Caco-2 (cell line): Measurements from ENCODE around the gene SPTBN1. TPM values are rescaled to one million over a fixed set of nuclear protein-coding genes. Genes with fewer than 3 reads are reported as not detected.

ENCODE experiments used
- BruUV-seq: library from RNA; stranded (reverse); fragments of 400-500 nt; replicated peaks from 2 replicates; lab custom pipeline; 2021; lab: Mats Ljungman, UMichigan
- CTCF ChIA-PET: fragments of 300-600 bp; sonication (Branson Sonifier 250); formaldehyde crosslinking; loops from one replicate; lab custom pipeline; 2022; ENCODE audit warnings: antibody characterized with exemption; lab: Charles Lee
- POLR2A ChIA-PET: fragments of 300-600 bp; sonication (Branson Sonifier 250); formaldehyde crosslinking; loops from one replicate; lab custom pipeline; 2022; ENCODE audit warnings: antibody characterized with exemption; lab: Charles Lee
- DNase-seq, 2 experiments: peaks; one replicate each; pipeline versions ENCODE4 v3.0.0 to v3.0.0-alpha.2; 2020 to 2022
- H3K27me3 ChIP-seq: replicated peaks from 2 replicates; pipeline ENCODE4 v1.6.0; 2011; ENCODE audit warnings: low read length; ENCODE audit not compliant: control insufficient read depth, insufficient read depth
- H3K36me3 ChIP-seq: 2 replicates; pipeline ENCODE4 v1.5.1; 2011; ENCODE audit warnings: low read length; ENCODE audit not compliant: control insufficient read depth, insufficient read depth
- H3K4me1 ChIP-seq: fragments of 250-450 bp; sonication (Bioruptor Pico); 2 replicates; pipeline ENCODE4 v1.5.1; 2020; ENCODE audit warnings: mild to moderate bottlenecking
- H3K4me3 ChIP-seq: 2 replicates; pipeline ENCODE4 v1.5.1; 2011; ENCODE audit warnings: low read depth, mild to moderate bottlenecking, control low read depth, low read length
- H3K9me3 ChIP-seq: fragments of 250-450 bp; sonication (Bioruptor Pico); 2 replicates; pipeline ENCODE4 v1.5.1; 2020; ENCODE audit warnings: mild to moderate bottlenecking, moderate library complexity
- H3K27ac Mint-ChIP-seq: one replicate; pipeline ENCODE4 v1.8.0; 2022; ENCODE audit warnings: mixed read lengths; ENCODE audit not compliant: unreplicated experiment
- H3K27me3 Mint-ChIP-seq: one replicate; pipeline ENCODE4 v1.8.0; 2022; ENCODE audit warnings: mixed read lengths; ENCODE audit not compliant: insufficient read depth, unreplicated experiment
- H3K36me3 Mint-ChIP-seq: one replicate; pipeline ENCODE4 v1.8.0; 2022; ENCODE audit warnings: mild to moderate bottlenecking, mixed read lengths; ENCODE audit not compliant: insufficient read depth, unreplicated experiment
- H3K4me1 Mint-ChIP-seq: one replicate; pipeline ENCODE4 v1.8.0; 2022; ENCODE audit warnings: low read depth, mixed read lengths; ENCODE audit not compliant: unreplicated experiment
- H3K4me3 Mint-ChIP-seq: one replicate; pipeline ENCODE4 v1.8.0; 2022; ENCODE audit warnings: mild to moderate bottlenecking, moderate library complexity, mixed read lengths; ENCODE audit not compliant: unreplicated experiment
- H3K9me3 Mint-ChIP-seq: one replicate; pipeline ENCODE4 v1.8.0; 2022; ENCODE audit warnings: mixed read lengths; ENCODE audit not compliant: unreplicated experiment
- CTCF ChIP-seq, 2 experiments: fragments of 200-600 bp in 1 of 2; IDR thresholded peaks; 1 replicate in 1 of 2; 2 replicates in 1 of 2; pipeline versions ENCODE4 v1.5.1 to v1.8.0; 2011 to 2022; ENCODE audit warnings: antibody characterized with exemption in 1 of 2, control low read depth in 1 of 2, inconsistent platforms in 1 of 2, low read depth in 1 of 2, low read length in 1 of 2, mild to moderate bottlenecking in 1 of 2, moderate library complexity in 1 of 2; ENCODE audit not compliant: insufficient read depth in 1 of 2, severe bottlenecking in 1 of 2, unreplicated experiment in 1 of 2
- intact Hi-C: fragments of 100-400 bp; cut with micrococcal nuclease; formaldehyde crosslinking; loops from one replicate; pipeline ENCODE4 v1.10.0; 2022; ENCODE audit not compliant: unreplicated experiment
- total RNA-seq: library from RNA; stranded (reverse); gene quantifications from 2 replicates; pipeline ENCODE4 v1.2.3, GENCODE V29; 2022

SPTBN1 gene
- total RNA-seq, 1 experiment from 2014 or later = 361 TPM

GRCh38 chr2:54656863-54657262 is 200.7 kb downstream of the SPTBN1 start:
- intact Hi-C loops = loop anchor here (1.0 kb wide), 2 partner anchors 47 to 135 kb away; no protein-coding TSS in a partner anchor
- POLR2A ChIA-PET = no interaction called here
- H3K36me3 ChIP-seq = peaks cover 9% of the 10 kb centered on the region

GRCh38 chr2:54657664-54658083 is 201.5 kb downstream of the SPTBN1 start:
- Mint-ChIP-seq H3K27me3 (no peaks in the 10 kb centered on the region), H3K4me3 (no peak overlapping the region), H3K27ac (peak overlapping the region; percentile 76), H3K36me3 (peaks cover 99% of the 10 kb centered on the region), H3K9me3 (no peaks in the 10 kb centered on the region), H3K4me1 (peaks cover 8% of the 10 kb centered on the region)
- no peak overlapping the region for H3K4me3 ChIP-seq
- ChIA-PET POLR2A (no interaction called here), CTCF (interaction anchor here (0.7 to 1.9 kb wide), 4 partner anchors 11 to 49 kb away, joined by 3 to 18 read pairs (median 3); no protein-coding TSS in a partner anchor)
- DNase-seq = peak; percentile 64 to 75
- H3K9me3 ChIP-seq = no peaks in the 10 kb centered on the region
- intact Hi-C loops = loop anchor here (1.0 kb wide), 2 partner anchors 47 to 135 kb away; no protein-coding TSS in a partner anchor
- H3K36me3 ChIP-seq = peaks cover 7% of the 10 kb centered on the region
- TF ChIP-seq CTCF (IDR thresholded peaks at IDR 0.05; ENCODE audit: insufficient read depth in 1 of 2, low read depth in 1 of 2, low read length in 1 of 2, severe bottlenecking in 1 of 2, unreplicated experiment in 1 of 2) = peak; percentile 60 to 69
- no peaks in the 10 kb centered on the region for H3K27me3 ChIP-seq
- BruUV-seq = no TSS peak
- H3K4me1 ChIP-seq = no peaks in the 10 kb centered on the region

More at GRCh38 chr2:54656863-54657262, 200.7 kb downstream of the SPTBN1 start:
- no peaks in the 10 kb centered on the region for H3K4me1 ChIP-seq
- peaks cover 99% of the 10 kb centered on the region for H3K36me3 Mint-ChIP-seq
- peak overlapping the region; percentile 76 for H3K27ac Mint-ChIP-seq
- H3K4me3 ChIP-seq = no peak overlapping the region
- no peak overlapping the region for H3K4me3 Mint-ChIP-seq
- H3K27me3 ChIP-seq = no peaks in the 10 kb centered on the region
- H3K27me3 Mint-ChIP-seq = no peaks in the 10 kb centered on the region
- no peak for TF ChIP-seq CTCF (IDR thresholded peaks at IDR 0.05; ENCODE audit: insufficient read depth in 1 of 2, low read depth in 1 of 2, low read length in 1 of 2, severe bottlenecking in 1 of 2, unreplicated experiment in 1 of 2)
- H3K4me1 Mint-ChIP-seq = peaks cover 8% of the 10 kb centered on the region
- H3K9me3 ChIP-seq = no peaks in the 10 kb centered on the region
- DNase-seq = no peak
- no TSS peak for BruUV-seq
- no peaks in the 10 kb centered on the region for H3K9me3 Mint-ChIP-seq
- CTCF ChIA-PET = interaction anchor here (1.1 kb wide), 1 partner anchor 48 kb away, joined by 6 read pairs; no protein-coding TSS in a partner anchor

GRCh38 chr2:54658564-54659071 is 202.5 kb downstream of the SPTBN1 start:
- Histone ChIP-seq H3K9me3 (no peaks in the 10 kb centered on the region), H3K4me3 (no peak overlapping the region), H3K36me3 (peaks cover 5% of the 10 kb centered on the region), H3K4me1 (no peaks in the 10 kb centered on the region), H3K27me3 (no peaks in the 10 kb centered on the region)
- Mint-ChIP-seq H3K36me3 (peaks cover 99% of the 10 kb centered on the region), H3K4me3 (no peak overlapping the region), H3K9me3 (no peaks in the 10 kb centered on the region), H3K27ac (peak overlapping the region; percentile 33), H3K27me3 (no peaks in the 10 kb centered on the region), H3K4me1 (peaks cover 8% of the 10 kb centered on the region)
- DNase-seq = no peak
- POLR2A ChIA-PET = no interaction called here
- intact Hi-C loops = no loop called here
- BruUV-seq = no TSS peak
- no peak for TF ChIP-seq CTCF (IDR thresholded peaks at IDR 0.05; ENCODE audit: insufficient read depth in 1 of 2, low read depth in 1 of 2, low read length in 1 of 2, severe bottlenecking in 1 of 2, unreplicated experiment in 1 of 2)
- CTCF ChIA-PET = interaction anchor here (0.6 to 1.9 kb wide), 4 partner anchors 12 to 55 kb away, joined by 3 to 18 read pairs (median 3); no protein-coding TSS in a partner anchor
